HL-60/S4 treated with retinoic acid at 250 ng/mL for 4 days and 3 days (cell line): Measurements from ENCODE around the gene NADK.
"Not testable (repeated sequence)": the region's sequence is repeated elsewhere in the genome, so short reads cannot be mapped to it uniquely, and the experiment has no call there.

Experiments
- in situ Hi-C: fragments of 300-500 bp; cut with MboI; formaldehyde crosslinking; loops from 2 replicates; pipeline ENCODE4 v1.7.0; 2022; ENCODE audit warnings: low sequenced_read_pairs

NADK gene

DNA sequence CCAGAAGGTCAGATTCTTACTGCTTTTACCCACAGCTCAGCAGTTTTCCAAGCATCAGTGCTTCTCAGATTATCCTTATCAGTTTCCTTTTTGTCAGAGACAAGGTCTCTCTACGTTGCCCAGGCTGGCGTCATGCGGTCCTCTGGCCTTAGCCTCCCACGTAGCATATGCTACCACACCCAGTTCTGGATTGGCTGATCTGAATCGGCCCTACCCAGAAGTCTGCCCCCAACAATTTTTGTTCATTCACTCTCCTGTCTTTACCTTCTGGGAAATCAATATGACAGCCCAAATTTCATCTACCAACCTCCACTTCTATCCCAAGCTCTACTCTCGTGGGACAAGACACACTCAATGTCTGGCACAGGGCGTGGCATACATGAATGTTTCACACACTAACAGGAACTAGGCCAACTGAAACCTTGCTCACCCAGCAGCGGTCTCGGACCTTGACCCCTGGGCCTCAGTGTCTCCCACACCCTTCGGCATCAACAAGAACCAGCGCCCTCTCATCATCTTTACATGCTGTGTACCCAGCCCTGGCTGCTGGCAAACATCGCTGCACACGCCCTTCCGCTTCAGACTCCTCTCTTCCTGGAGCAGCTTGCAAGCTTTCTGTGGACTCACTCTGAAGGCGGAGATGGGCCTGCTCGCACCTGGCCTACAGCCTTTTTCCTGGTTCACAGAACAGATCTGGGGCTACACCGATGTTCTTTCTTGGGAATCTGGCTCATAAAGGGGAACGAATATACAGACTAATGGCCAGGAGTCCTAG is 63.0 kb downstream of the NADK start:
- in situ Hi-C loops, result not testable (repeated sequence)

- in situ Hi-C loops, result not testable (repeated sequence)
Measured at GRCh38 chr1:1707897-1708296, 70.4 kb downstream of the NADK start.

DNA sequence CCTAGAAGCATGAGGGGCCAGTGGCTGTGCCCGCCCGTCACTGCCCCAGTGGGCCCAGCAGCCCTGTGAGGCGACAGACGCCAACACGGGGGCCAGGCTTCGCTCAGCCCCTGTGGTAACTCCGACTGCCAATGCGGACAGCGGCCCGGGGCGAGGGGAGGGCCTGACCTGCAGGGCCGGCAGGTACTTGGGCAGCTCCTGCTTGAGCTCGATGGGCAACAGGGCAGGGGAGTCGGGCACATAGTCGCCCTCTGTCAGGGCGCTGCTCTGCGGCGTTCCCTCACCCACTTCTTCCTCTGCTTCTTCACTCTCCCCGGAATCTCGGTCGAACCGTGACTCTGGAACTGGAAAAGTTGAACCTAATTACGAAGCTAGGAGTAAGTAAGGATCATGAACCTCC is 71.0 kb downstream of the NADK start:
- in situ Hi-C loops, result not testable (repeated sequence)

- in situ Hi-C loops, result not testable (repeated sequence)
Measured at GRCh38 chr1:1705623-1706022, 72.6 kb downstream of the NADK start.

DNA sequence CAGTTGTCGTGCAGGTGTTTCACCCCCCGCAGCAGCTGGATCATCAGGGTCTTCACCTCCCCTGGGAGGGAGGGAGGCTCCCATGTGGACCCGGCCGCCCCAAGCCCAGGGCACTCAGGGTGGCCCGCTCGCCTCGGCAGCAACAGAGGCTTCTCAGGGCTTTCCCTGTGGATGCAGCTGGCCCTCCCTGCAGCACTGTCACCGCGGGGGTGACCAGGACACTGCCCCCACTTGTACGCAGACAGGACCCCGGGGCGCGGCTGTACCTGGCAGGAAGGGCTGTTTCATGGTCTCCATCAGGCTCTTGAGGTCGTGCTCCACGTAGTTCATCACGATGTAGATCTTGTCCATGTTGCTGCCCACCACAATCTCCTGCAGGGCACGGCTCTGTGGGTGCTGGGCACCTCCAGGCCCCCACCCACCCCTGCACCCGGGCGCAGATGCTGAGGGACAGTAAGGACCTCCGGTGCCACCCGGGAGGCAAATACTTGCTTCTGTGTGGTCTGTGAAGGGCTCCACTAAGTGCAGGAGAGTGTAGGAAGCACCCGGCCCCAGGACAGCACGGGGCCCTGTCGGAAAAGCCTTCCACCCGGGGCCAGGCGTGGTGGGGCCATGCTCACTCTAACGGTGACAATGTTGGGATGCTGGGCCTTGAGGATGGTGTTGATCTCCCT is 73.8 kb downstream of the NADK start:
- in situ Hi-C loops, result not testable (repeated sequence)

DNA sequence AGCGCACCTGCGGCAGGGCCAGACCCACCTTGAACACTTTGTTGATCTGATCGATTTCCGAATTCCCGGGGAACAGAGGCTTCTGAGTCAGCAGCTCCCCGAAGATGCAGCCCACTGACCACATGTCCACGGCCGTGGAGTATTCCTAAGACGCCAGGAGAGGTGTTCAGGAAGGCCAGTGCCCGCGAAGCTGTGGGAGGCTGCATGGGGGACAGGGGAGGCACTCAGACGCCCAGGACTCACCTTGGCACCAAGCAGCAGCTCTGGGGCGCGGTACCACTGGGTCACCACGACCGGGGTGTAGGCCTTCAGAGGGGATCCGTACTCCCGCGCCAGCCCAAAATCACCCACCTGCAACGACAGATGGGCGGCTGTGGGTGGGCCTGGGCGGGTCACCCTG is 74.5 kb downstream of the NADK start:
- in situ Hi-C loops, result no loop called here

GRCh38 chr1:1702506-1702905 is 75.8 kb downstream of the NADK start:
- in situ Hi-C loops, result not testable (repeated sequence)
